ENCODE measurements around the gene SCAF4.

GRCh38 chr21:31667639-31668038 is 64.3 kb downstream of the SCAF4 start:
- no peak for TF ChIP-seq POLR2A (IDR thresholded peaks at IDR 0.05; ENCODE audit: low read depth, low read length)
- TF ChIP-seq TAF1 (IDR thresholded peaks at IDR 0.05; ENCODE audit: borderline replicate concordance, low read depth, low read length): no peak
- no peak for TF ChIP-seq POLR2AphosphoS5 (IDR thresholded peaks at IDR 0.05; ENCODE audit: low read depth, low read length)
